GM12878 (cell line): Measurements from ENCODE around the gene NEAT1. TPM values are rescaled to one million over a fixed set of nuclear protein-coding genes. Genes with fewer than 3 reads are reported as not detected.
A peak's percentile ranks its signal among the peaks of the same experiment; 100 is the strongest.

Experiments
- ATF2 ChIP-seq: IDR thresholded peaks from 2 replicates; pipeline ENCODE4 v1.6.1; 2012; ENCODE audit warnings: low read length, inconsistent platforms
- BACH1 ChIP-seq: fragments of 450-650 bp; IDR thresholded peaks from 2 replicates; pipeline ENCODE4 v1.6.1; 2017; ENCODE audit warnings: mild to moderate bottlenecking, borderline replicate concordance
- BMI1 ChIP-seq: fragments of 450-650 bp; IDR thresholded peaks from 2 replicates; pipeline ENCODE4 v1.6.1; 2016; ENCODE audit warnings: mild to moderate bottlenecking, moderate library complexity, borderline replicate concordance
- CEBPZ ChIP-seq: fragments of 150-350 bp; IDR thresholded peaks from 2 replicates; pipeline ENCODE4 v1.6.1; 2016; ENCODE audit warnings: low read depth, low read length
- E2F8 ChIP-seq: fragments of 450-650 bp; IDR thresholded peaks from 2 replicates; pipeline ENCODE4 v1.6.1; 2018; ENCODE audit warnings: mild to moderate bottlenecking, low read depth, moderate library complexity; ENCODE audit not compliant: partially characterized antibody
- FOXK2 ChIP-seq: fragments of 450-650 bp; IDR thresholded peaks from 2 replicates; pipeline ENCODE4 v1.6.1; 2017; ENCODE audit warnings: mild to moderate bottlenecking, moderate library complexity
- HCFC1 ChIP-seq: fragments of 150-350 bp; IDR thresholded peaks from 2 replicates; pipeline ENCODE4 v1.6.1; 2014; ENCODE audit warnings: low read length
- IKZF2 ChIP-seq, 2 experiments: fragments of 450-650 bp; IDR thresholded peaks; 2 replicates each; pipeline ENCODE4 v1.6.1; 2017; ENCODE audit warnings: mild to moderate bottlenecking in 2 of 2, moderate library complexity in 2 of 2
- POLR2AphosphoS2 ChIP-seq: IDR thresholded peaks from 2 replicates; pipeline ENCODE4 v1.6.1; 2011; ENCODE audit warnings: low read depth, mild to moderate bottlenecking, low read length, improper control_type of control experiment, moderate library complexity
- RAD21 ChIP-seq: IDR thresholded peaks from 2 replicates; pipeline ENCODE4 v1.6.1; 2011; ENCODE audit warnings: mild to moderate bottlenecking, low read depth, low read length, moderate library complexity; ENCODE audit not compliant: insufficient read depth
- RFX5 ChIP-seq: IDR thresholded peaks from 2 replicates; pipeline ENCODE4 v1.6.1; 2011; ENCODE audit warnings: low read depth, low read length, improper control_type of control experiment
- RUNX3 ChIP-seq: IDR thresholded peaks from 2 replicates; pipeline ENCODE4 v1.6.1; 2012; ENCODE audit warnings: low read length, inconsistent platforms
- SMAD5 ChIP-seq: IDR thresholded peaks from 2 replicates; pipeline ENCODE4 v1.6.1; 2016; ENCODE audit warnings: antibody characterized with exemption, low read depth
- SRF ChIP-seq, 2 experiments: IDR thresholded peaks; 2 replicates each; pipeline ENCODE4 v1.6.1; 2011; ENCODE audit warnings: low read depth in 2 of 2, low read length in 2 of 2, mild to moderate bottlenecking in 1 of 2, moderate library complexity in 1 of 2
- USF2 ChIP-seq: IDR thresholded peaks from 2 replicates; pipeline ENCODE4 v1.6.1; 2011; ENCODE audit warnings: low read depth, low read length, improper control_type of control experiment, borderline replicate concordance
- YBX1 ChIP-seq: fragments of 450-650 bp; IDR thresholded peaks from 2 replicates; pipeline ENCODE4 v1.6.1; 2016; ENCODE audit warnings: antibody characterized with exemption
- ZNF384 ChIP-seq: IDR thresholded peaks from 2 replicates; pipeline ENCODE4 v1.6.1; 2012; ENCODE audit warnings: low read depth, mild to moderate bottlenecking, low read length, improper control_type of control experiment, borderline replicate concordance
- ZNF687 ChIP-seq: fragments of 450-650 bp; IDR thresholded peaks from 2 replicates; pipeline ENCODE4 v1.6.1; 2017; ENCODE audit warnings: mild to moderate bottlenecking, moderate library complexity
- polyA plus RNA-seq, 11 experiments: library from polyadenylated mRNA; depleted of rRNA in 4 of 11; unstranded in 6 of 11; stranded (reverse) in 5 of 11; fragments of >200 nt; fragmentation: Nextera tagmentation in 4 of 11; fragmentation: Illumina TruSeq in 1 of 11; extraction: Ambion mirVana in 4 of 11; extraction: Trizol in 1 of 11; gene quantifications; 1 replicate in 1 of 11; 2 replicates in 10 of 11; pipeline versions ENCODE4 v1.2.1 to v1.2.3, GENCODE V29; 2011 to 2016; ENCODE audit warnings: inconsistent platforms in 2 of 11, missing spikeins in 2 of 11, low read depth in 1 of 11
- total RNA-seq, 4 experiments: library from RNA; depleted of rRNA in 3 of 4; stranded (reverse); fragments of >200 nt in 3 of 4; fragmentation: Illumina TruSeq in 1 of 4; extraction: Trizol in 1 of 4; gene quantifications; 2 replicates each; pipeline versions ENCODE4 v1.2.1 to v1.2.3, GENCODE V29; 2013 to 2021

The NEAT1 gene
- total and polyA plus RNA-seq, 10 of the 15 experiments (the other 5 are each of a cell fraction or from before 2014, with no cell fraction given): 13.6 to 328 (median 69.4) TPM

- TF ChIP-seq BMI1: 0 out of 2 replicates have a peak, but pooled peaks have one; percentile 22
- no peak for TF ChIP-seq USF2
- TF ChIP-seq E2F8: no peak
- no peak for TF ChIP-seq YBX1
- TF ChIP-seq SRF (IDR thresholded peaks at IDR 0.05; ENCODE audit: low read depth in 2 of 2, low read length in 2 of 2): no peak
- TF ChIP-seq RFX5: no peak
- no peak for TF ChIP-seq RUNX3
- no peak for TF ChIP-seq ATF2
- TF ChIP-seq SMAD5: no peak
- TF ChIP-seq FOXK2: no peak
- peak; percentile 54; the same call in 1 of the 2 replicates for TF ChIP-seq ZNF384
- no peak for TF ChIP-seq POLR2AphosphoS2
- peak; percentile 24 to 39; a peak in 3 of 4 replicates for TF ChIP-seq IKZF2 (IDR thresholded peaks at IDR 0.05)
- TF ChIP-seq BACH1: peak; percentile 75; the same call in 1 of the 2 replicates
- peak; percentile 88 for TF ChIP-seq RAD21
- no peak; the same call in none of the 2 replicates for TF ChIP-seq ZNF687
- no peak for TF ChIP-seq CEBPZ
- no peak for TF ChIP-seq HCFC1
Observed at GRCh38 chr11:65416341-65416824, 6.2 kb upstream of the NEAT1 start (continued).
